Skeletal muscle satellite cell (primary cell): ENCODE results near the gene TENM4.

Experiments used
- H3K27me3 ChIP-seq: 2 replicates; pipeline ENCODE4 v1.7.0; 2013; ENCODE audit warnings: low read length; ENCODE audit not compliant: control insufficient read depth, insufficient read depth
- H3K36me3 ChIP-seq: 2 replicates; pipeline ENCODE4 v1.7.0; 2013; ENCODE audit warnings: mild to moderate bottlenecking, control low read depth, low read length; ENCODE audit not compliant: insufficient read depth
- H3K4me1 ChIP-seq: 2 replicates; pipeline ENCODE4 v1.7.0; 2013; ENCODE audit warnings: low read length; ENCODE audit not compliant: control insufficient read depth, insufficient read depth
- H3K4me2 ChIP-seq: 2 replicates; pipeline ENCODE4 v1.7.0; 2013; ENCODE audit warnings: mild to moderate bottlenecking, low read length
- H3K4me3 ChIP-seq: 2 replicates; pipeline ENCODE4 v1.7.0; 2013; ENCODE audit warnings: low read length
- H3K9ac ChIP-seq: 2 replicates; pipeline ENCODE4 v1.7.0; 2013; ENCODE audit warnings: mild to moderate bottlenecking, low read depth, low read length, moderate library complexity
- H3K9me3 ChIP-seq: replicated peaks from 2 replicates; pipeline ENCODE4 v1.7.0; 2013; ENCODE audit warnings: mild to moderate bottlenecking, control low read depth, low read length

The TENM4 gene

GRCh38 chr11:78652843-78653239 lies 788.0 kb downstream of the TENM4 start:
- Histone ChIP-seq H3K9me3 (no peaks in the 10 kb centered on the region), H3K36me3 (no peaks in the 10 kb centered on the region), H3K9ac (no peak overlapping the region), H3K4me1 (no peaks in the 10 kb centered on the region), H3K4me2 (no peak overlapping the region), H3K4me3 (no peak overlapping the region), H3K27me3 (peaks cover 6% of the 10 kb centered on the region)

- no peak overlapping the region for H3K4me3 ChIP-seq
- H3K36me3 ChIP-seq = no peaks in the 10 kb centered on the region
- no peaks in the 10 kb centered on the region for H3K4me1 ChIP-seq
- H3K9ac ChIP-seq = no peak overlapping the region
- no peaks in the 10 kb centered on the region for H3K9me3 ChIP-seq
- no peak overlapping the region for H3K4me2 ChIP-seq
- H3K27me3 ChIP-seq = peaks cover 6% of the 10 kb centered on the region
Observed at GRCh38 chr11:78651923-78652842, 788.6 kb downstream of the TENM4 start.

GRCh38 chr11:78651136-78651775 lies 789.6 kb downstream of the TENM4 start:
- Histone ChIP-seq H3K36me3 (no peaks in the 10 kb centered on the region), H3K4me1 (no peaks in the 10 kb centered on the region), H3K9me3 (no peaks in the 10 kb centered on the region), H3K27me3 (peaks cover 6% of the 10 kb centered on the region), H3K9ac (no peak overlapping the region), H3K4me2 (no peak overlapping the region), H3K4me3 (no peak overlapping the region)

DNA sequence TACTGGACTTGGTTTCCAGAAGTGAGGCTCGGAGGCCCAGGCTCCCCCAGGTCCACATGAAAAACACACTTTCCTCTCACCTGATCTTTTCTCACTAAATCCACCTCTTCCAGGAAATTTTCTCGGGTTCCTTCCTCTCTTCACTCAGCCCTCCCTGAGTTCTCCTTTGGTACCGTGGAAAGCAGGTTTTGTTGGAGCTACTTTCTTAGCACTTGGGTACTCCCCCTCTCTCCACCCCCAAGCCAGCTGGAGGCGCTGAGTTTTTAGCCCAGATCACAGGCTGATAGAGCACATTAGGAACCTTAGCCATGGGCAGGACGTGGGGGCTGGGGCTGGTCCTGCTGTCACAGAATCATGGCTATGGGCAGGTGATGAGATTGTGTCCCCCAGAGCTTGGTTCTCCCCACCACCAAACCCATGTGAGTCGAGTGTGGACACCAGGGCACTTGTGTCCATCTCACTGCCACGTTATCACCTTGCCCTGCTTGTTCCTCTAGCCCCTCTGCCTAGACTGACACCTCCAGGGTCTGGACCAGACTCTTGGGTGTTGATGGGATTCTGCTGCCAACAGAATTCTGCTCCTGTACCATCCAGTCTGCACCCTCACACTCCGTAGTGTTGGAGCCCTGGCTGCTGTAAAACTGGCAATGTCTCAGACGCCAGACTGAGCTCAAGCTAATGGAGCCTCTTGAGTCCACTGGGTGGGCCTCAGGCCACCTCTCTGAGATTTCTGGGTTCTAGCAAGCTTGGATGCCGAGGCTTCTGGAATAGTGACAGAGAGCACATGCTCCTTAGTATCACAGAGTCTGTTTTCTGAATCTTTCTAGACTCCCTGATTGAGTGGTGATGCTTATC lies 791.2 kb downstream of the TENM4 start:
- Histone ChIP-seq H3K27me3 (peaks cover 6% of the 10 kb centered on the region), H3K4me3 (no peak overlapping the region), H3K9me3 (no peaks in the 10 kb centered on the region), H3K4me2 (no peak overlapping the region), H3K9ac (no peak overlapping the region), H3K4me1 (no peaks in the 10 kb centered on the region), H3K36me3 (no peaks in the 10 kb centered on the region)

DNA sequence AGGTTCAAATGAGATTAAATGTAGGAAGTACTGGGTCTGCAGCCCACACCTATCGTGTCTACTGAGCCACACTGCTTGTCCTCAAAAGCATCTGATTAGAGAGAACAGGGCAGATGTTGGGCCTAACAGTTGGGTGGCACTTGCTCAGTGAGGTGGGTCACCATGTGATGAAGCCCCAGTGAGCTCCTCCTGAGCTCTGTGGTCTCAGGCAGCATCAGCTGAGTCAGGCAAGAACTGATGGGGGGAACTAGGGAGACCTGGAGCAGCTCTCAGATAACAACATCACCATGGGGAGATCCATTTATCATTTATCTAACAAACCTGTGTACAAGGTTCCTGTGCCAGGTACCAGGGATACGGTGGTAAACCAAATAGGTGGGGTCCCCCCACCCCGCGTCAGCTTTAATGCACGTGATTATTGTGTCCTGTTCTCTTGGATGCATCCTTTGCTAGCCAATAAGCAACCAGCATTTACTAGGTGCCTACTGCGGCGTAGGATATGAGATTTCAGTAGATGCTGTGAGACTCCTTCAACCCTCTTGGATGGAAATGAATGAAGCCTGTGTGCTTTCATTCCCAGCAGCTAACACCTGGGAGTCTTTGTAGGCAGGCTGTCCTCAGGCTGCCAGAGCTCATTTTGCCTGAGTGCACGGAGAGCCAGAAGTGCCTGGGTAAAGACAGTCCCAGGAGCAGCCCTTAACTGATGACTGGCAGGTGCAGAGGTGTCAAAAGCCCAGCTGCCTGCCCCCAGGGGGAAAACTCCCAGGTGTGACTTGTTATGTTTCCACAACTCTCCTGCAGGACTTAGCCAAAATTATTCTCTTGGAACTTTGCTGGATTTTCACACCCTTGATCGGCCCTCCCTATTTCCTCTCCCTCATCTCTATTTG lies 792.6 kb downstream of the TENM4 start:
- Histone ChIP-seq H3K27me3 (peaks cover 6% of the 10 kb centered on the region), H3K4me3 (no peak overlapping the region), H3K9ac (no peak overlapping the region), H3K4me1 (no peaks in the 10 kb centered on the region), H3K36me3 (no peaks in the 10 kb centered on the region), H3K4me2 (no peak overlapping the region), H3K9me3 (no peaks in the 10 kb centered on the region)

- Histone ChIP-seq H3K4me3 (no peak overlapping the region), H3K9me3 (no peaks in the 10 kb centered on the region), H3K9ac (no peak overlapping the region), H3K27me3 (peaks cover 10% of the 10 kb centered on the region), H3K4me2 (no peak overlapping the region), H3K36me3 (no peaks in the 10 kb centered on the region), H3K4me1 (no peaks in the 10 kb centered on the region)
Observed at GRCh38 chr11:78647266-78647915, 793.4 kb downstream of the TENM4 start.

DNA sequence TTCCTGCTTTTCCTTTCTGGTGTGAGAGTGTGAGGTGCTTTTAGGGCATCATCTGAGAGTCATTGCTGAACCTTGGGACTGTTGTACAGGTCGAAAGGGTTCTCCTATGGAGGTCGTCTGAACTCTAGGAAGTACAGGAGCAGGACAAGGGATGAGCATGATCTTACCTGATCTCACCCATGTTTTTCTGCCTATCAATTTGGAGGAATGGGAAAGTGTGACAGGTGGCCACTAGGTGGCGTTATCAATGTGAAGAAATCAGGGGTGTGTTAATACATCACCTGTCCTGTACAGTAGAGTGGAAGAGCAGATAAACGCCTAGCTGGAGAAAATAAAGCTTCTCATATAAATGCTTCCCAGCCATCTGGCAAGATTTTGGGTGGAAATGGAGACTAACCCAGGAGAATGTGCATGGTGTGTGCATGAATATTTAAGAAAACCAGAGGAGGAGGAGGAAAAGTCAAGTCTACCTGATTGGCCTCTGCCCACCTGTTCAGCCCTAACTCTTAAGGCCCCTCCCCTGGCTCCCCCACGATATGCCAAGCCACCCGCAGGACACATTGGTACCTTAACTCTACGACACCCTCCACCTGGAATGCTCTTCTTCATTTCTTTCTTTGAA lies 794.2 kb downstream of the TENM4 start:
- H3K27me3 ChIP-seq = peaks cover 13% of the 10 kb centered on the region
- H3K4me2 ChIP-seq = no peak overlapping the region
- no peaks in the 10 kb centered on the region for H3K9me3 ChIP-seq
- no peak overlapping the region for H3K4me3 ChIP-seq
- H3K9ac ChIP-seq = no peak overlapping the region
- no peaks in the 10 kb centered on the region for H3K36me3 ChIP-seq
- no peaks in the 10 kb centered on the region for H3K4me1 ChIP-seq

GRCh38 chr11:78645226-78646202 lies 795.3 kb downstream of the TENM4 start:
- H3K4me1 ChIP-seq = no peaks in the 10 kb centered on the region
- peaks cover 16% of the 10 kb centered on the region for H3K27me3 ChIP-seq
- H3K9me3 ChIP-seq = no peaks in the 10 kb centered on the region
- peak overlapping the region; percentile 54 for H3K4me2 ChIP-seq
- H3K36me3 ChIP-seq = no peaks in the 10 kb centered on the region
- H3K9ac ChIP-seq = no peak overlapping the region
- H3K4me3 ChIP-seq = no peak overlapping the region

- H3K27me3 ChIP-seq = peaks cover 11% of the 10 kb centered on the region
- H3K9ac ChIP-seq = no peak overlapping the region
- no peak overlapping the region for H3K4me3 ChIP-seq
- H3K4me2 ChIP-seq = no peak overlapping the region
- no peaks in the 10 kb centered on the region for H3K4me1 ChIP-seq
- no peaks in the 10 kb centered on the region for H3K36me3 ChIP-seq
- no peaks in the 10 kb centered on the region for H3K9me3 ChIP-seq
Observed at GRCh38 chr11:78643676-78644056, 797.2 kb downstream of the TENM4 start.
